Measurements from ENCODE around the gene PPP1R2.

PPP1R2 gene

GRCh38 chr3:195548501-195548900, 5.4 kb upstream of the PPP1R2 start:
- no peak overlapping the region for H3K9ac ChIP-seq (ENCODE audit: low read length)
- H3K4me3 ChIP-seq (ENCODE audit: low read length), result peak overlapping the region; percentile 21
- peaks cover 22% of the 10 kb centered on the region for H3K27me3 ChIP-seq (ENCODE audit: control insufficient read depth, insufficient read depth, low read length)
- H3K36me3 ChIP-seq (ENCODE audit: control insufficient read depth, low read depth, low read length), result no peaks in the 10 kb centered on the region
- peaks cover 13% of the 10 kb centered on the region for H3K4me1 ChIP-seq (ENCODE audit: control insufficient read depth, low read depth, low read length)
- no peak overlapping the region for H3K27ac ChIP-seq (ENCODE audit: low read length)
- H3K9me3 ChIP-seq (ENCODE audit: control insufficient read depth, low read depth, low read length), result no peaks in the 10 kb centered on the region

GRCh38 chr3:195548006-195548405, 4.9 kb upstream of the PPP1R2 start:
- H3K4me1 ChIP-seq (ENCODE audit: control insufficient read depth, low read depth, low read length), result peaks cover 13% of the 10 kb centered on the region
- H3K36me3 ChIP-seq (ENCODE audit: control insufficient read depth, low read depth, low read length), result no peaks in the 10 kb centered on the region
- no peak overlapping the region for H3K9ac ChIP-seq (ENCODE audit: low read length)
- H3K27ac ChIP-seq (ENCODE audit: low read length), result no peak overlapping the region
- H3K4me3 ChIP-seq (ENCODE audit: low read length), result peak overlapping the region; percentile 21
- H3K27me3 ChIP-seq (ENCODE audit: control insufficient read depth, insufficient read depth, low read length), result peaks cover 24% of the 10 kb centered on the region
- H3K9me3 ChIP-seq (ENCODE audit: control insufficient read depth, low read depth, low read length), result no peaks in the 10 kb centered on the region

GRCh38 chr3:195546130-195546560, 3.0 kb upstream of the PPP1R2 start:
- no peak overlapping the region for H3K27ac ChIP-seq (ENCODE audit: low read length)
- peaks cover 34% of the 10 kb centered on the region for H3K27me3 ChIP-seq (ENCODE audit: control insufficient read depth, insufficient read depth, low read length)
- no peaks in the 10 kb centered on the region for H3K9me3 ChIP-seq (ENCODE audit: control insufficient read depth, low read depth, low read length)
- H3K9ac ChIP-seq (ENCODE audit: low read length), result no peak overlapping the region
- H3K36me3 ChIP-seq (ENCODE audit: control insufficient read depth, low read depth, low read length), result no peaks in the 10 kb centered on the region
- H3K4me3 ChIP-seq (ENCODE audit: low read length), result no peak overlapping the region
- H3K4me1 ChIP-seq (ENCODE audit: control insufficient read depth, low read depth, low read length), result peaks cover 13% of the 10 kb centered on the region

- Histone ChIP-seq H3K9me3 (ENCODE audit: control insufficient read depth, low read depth, low read length) (no peaks in the 10 kb centered on the region), H3K36me3 (ENCODE audit: control insufficient read depth, low read depth, low read length) (no peaks in the 10 kb centered on the region), H3K4me3 (ENCODE audit: low read length) (no peak overlapping the region), H3K27me3 (ENCODE audit: control insufficient read depth, insufficient read depth, low read length) (peaks cover 34% of the 10 kb centered on the region), H3K27ac (ENCODE audit: low read length) (no peak overlapping the region), H3K4me1 (ENCODE audit: control insufficient read depth, low read depth, low read length) (peaks cover 13% of the 10 kb centered on the region), H3K9ac (ENCODE audit: low read length) (no peak overlapping the region)
Observed at GRCh38 chr3:195544634-195545033, 1.5 kb upstream of the PPP1R2 start.

GRCh38 chr3:195544230-195544536, 1.1 kb upstream of the PPP1R2 start:
- Histone ChIP-seq H3K4me1 (ENCODE audit: control insufficient read depth, low read depth, low read length) (peaks cover 13% of the 10 kb centered on the region), H3K27ac (ENCODE audit: low read length) (no peak overlapping the region), H3K9me3 (ENCODE audit: control insufficient read depth, low read depth, low read length) (no peaks in the 10 kb centered on the region), H3K4me3 (ENCODE audit: low read length) (peak overlapping the region; percentile 89), H3K9ac (ENCODE audit: low read length) (no peak overlapping the region), H3K36me3 (ENCODE audit: control insufficient read depth, low read depth, low read length) (no peaks in the 10 kb centered on the region), H3K27me3 (ENCODE audit: control insufficient read depth, insufficient read depth, low read length) (peaks cover 34% of the 10 kb centered on the region)

GRCh38 chr3:195543500-195544229, 540 bp upstream of the PPP1R2 start:
- peaks cover 34% of the 10 kb centered on the region for H3K27me3 ChIP-seq (ENCODE audit: control insufficient read depth, insufficient read depth, low read length)
- no peaks in the 10 kb centered on the region for H3K36me3 ChIP-seq (ENCODE audit: control insufficient read depth, low read depth, low read length)
- H3K4me3 ChIP-seq (ENCODE audit: low read length), result peak overlapping the region; percentile 89
- no peaks in the 10 kb centered on the region for H3K9me3 ChIP-seq (ENCODE audit: control insufficient read depth, low read depth, low read length)
- H3K9ac ChIP-seq (ENCODE audit: low read length), result peak overlapping the region; percentile 42
- H3K4me1 ChIP-seq (ENCODE audit: control insufficient read depth, low read depth, low read length), result peaks cover 9% of the 10 kb centered on the region
- H3K27ac ChIP-seq (ENCODE audit: low read length), result no peak overlapping the region

GRCh38 chr3:195542316-195542697, 818 bp downstream of the PPP1R2 start:
- no peak overlapping the region for H3K27ac ChIP-seq (ENCODE audit: low read length)
- H3K9ac ChIP-seq (ENCODE audit: low read length), result peak overlapping the region; percentile 65
- no peaks in the 10 kb centered on the region for H3K4me1 ChIP-seq (ENCODE audit: control insufficient read depth, low read depth, low read length)
- no peaks in the 10 kb centered on the region for H3K36me3 ChIP-seq (ENCODE audit: control insufficient read depth, low read depth, low read length)
- H3K9me3 ChIP-seq (ENCODE audit: control insufficient read depth, low read depth, low read length), result no peaks in the 10 kb centered on the region
- peaks cover 34% of the 10 kb centered on the region for H3K27me3 ChIP-seq (ENCODE audit: control insufficient read depth, insufficient read depth, low read length)
- peak overlapping the region; percentile 89 for H3K4me3 ChIP-seq (ENCODE audit: low read length)

GRCh38 chr3:195540511-195540910, 2.6 kb downstream of the PPP1R2 start:
- H3K27me3 ChIP-seq (ENCODE audit: control insufficient read depth, insufficient read depth, low read length), result peaks cover 31% of the 10 kb centered on the region
- H3K27ac ChIP-seq (ENCODE audit: low read length), result no peak overlapping the region
- H3K9ac ChIP-seq (ENCODE audit: low read length), result no peak overlapping the region
- H3K9me3 ChIP-seq (ENCODE audit: control insufficient read depth, low read depth, low read length), result no peaks in the 10 kb centered on the region
- no peak overlapping the region for H3K4me3 ChIP-seq (ENCODE audit: low read length)
- no peaks in the 10 kb centered on the region for H3K4me1 ChIP-seq (ENCODE audit: control insufficient read depth, low read depth, low read length)
- H3K36me3 ChIP-seq (ENCODE audit: control insufficient read depth, low read depth, low read length), result no peaks in the 10 kb centered on the region

- Histone ChIP-seq H3K9me3 (ENCODE audit: control insufficient read depth, low read depth, low read length) (no peaks in the 10 kb centered on the region), H3K36me3 (ENCODE audit: control insufficient read depth, low read depth, low read length) (no peaks in the 10 kb centered on the region), H3K4me3 (ENCODE audit: low read length) (no peak overlapping the region), H3K27ac (ENCODE audit: low read length) (no peak overlapping the region), H3K27me3 (ENCODE audit: control insufficient read depth, insufficient read depth, low read length) (peaks cover 27% of the 10 kb centered on the region), H3K9ac (ENCODE audit: low read length) (no peak overlapping the region), H3K4me1 (ENCODE audit: control insufficient read depth, low read depth, low read length) (no peaks in the 10 kb centered on the region)
Observed at GRCh38 chr3:195540027-195540426, 3.1 kb downstream of the PPP1R2 start.

GRCh38 chr3:195539479-195539878, 3.6 kb downstream of the PPP1R2 start:
- Histone ChIP-seq H3K9me3 (ENCODE audit: control insufficient read depth, low read depth, low read length) (no peaks in the 10 kb centered on the region), H3K36me3 (ENCODE audit: control insufficient read depth, low read depth, low read length) (no peaks in the 10 kb centered on the region), H3K27ac (ENCODE audit: low read length) (no peak overlapping the region), H3K9ac (ENCODE audit: low read length) (no peak overlapping the region), H3K27me3 (ENCODE audit: control insufficient read depth, insufficient read depth, low read length) (peaks cover 22% of the 10 kb centered on the region), H3K4me1 (ENCODE audit: control insufficient read depth, low read depth, low read length) (no peaks in the 10 kb centered on the region), H3K4me3 (ENCODE audit: low read length) (no peak overlapping the region)

- Histone ChIP-seq H3K27ac (ENCODE audit: low read length) (no peak overlapping the region), H3K9me3 (ENCODE audit: control insufficient read depth, low read depth, low read length) (no peaks in the 10 kb centered on the region), H3K4me3 (ENCODE audit: low read length) (no peak overlapping the region), H3K4me1 (ENCODE audit: control insufficient read depth, low read depth, low read length) (no peaks in the 10 kb centered on the region), H3K9ac (ENCODE audit: low read length) (no peak overlapping the region), H3K36me3 (ENCODE audit: control insufficient read depth, low read depth, low read length) (no peaks in the 10 kb centered on the region), H3K27me3 (ENCODE audit: control insufficient read depth, insufficient read depth, low read length) (peaks cover 10% of the 10 kb centered on the region)
Observed at GRCh38 chr3:195537995-195538394, 5.1 kb downstream of the PPP1R2 start.

GRCh38 chr3:195535293-195535692, 7.8 kb downstream of the PPP1R2 start:
- H3K27me3 ChIP-seq (ENCODE audit: control insufficient read depth, insufficient read depth, low read length), result no peaks in the 10 kb centered on the region
- H3K4me3 ChIP-seq (ENCODE audit: low read length), result no peak overlapping the region
- no peak overlapping the region for H3K27ac ChIP-seq (ENCODE audit: low read length)
- H3K36me3 ChIP-seq (ENCODE audit: control insufficient read depth, low read depth, low read length), result no peaks in the 10 kb centered on the region
- no peaks in the 10 kb centered on the region for H3K4me1 ChIP-seq (ENCODE audit: control insufficient read depth, low read depth, low read length)
- H3K9me3 ChIP-seq (ENCODE audit: control insufficient read depth, low read depth, low read length), result no peaks in the 10 kb centered on the region
- H3K9ac ChIP-seq (ENCODE audit: low read length), result no peak overlapping the region

Measured in iPS-18a (cell line).